Measurements from ENCODE around the gene METTL2B.

GRCh38 chr7:128450409-128450808 lies 26.1 kb upstream of the METTL2B start:
- TF ChIP-seq YY1 (IDR thresholded peaks at IDR 0.05; ENCODE audit: insufficient read depth, insufficient read length) = no peak
- TF ChIP-seq ZNF274 (IDR thresholded peaks at IDR 0.05; ENCODE audit: low read depth, low read length) = no peak
- TF ChIP-seq SUZ12 (IDR thresholded peaks at IDR 0.05; ENCODE audit: extremely low read depth, insufficient read depth, insufficient read length) = no peak
